Central memory CD8-positive, alpha-beta T cell (primary cell): ENCODE data around the gene GRK6.

Source experiments
- ATAC-seq: fragments of 150-1000 bp; cut with Tn5 transposase; replicated peaks from 2 replicates; pipeline ENCODE4 v1.10.0; 2022; ENCODE audit warnings: mild to moderate bottlenecking, moderate FRiP score, moderate number of reproducible peaks; ENCODE audit not compliant: poor library complexity, severe bottlenecking; ENCODE audit errors: extremely low read depth
- DNase-seq, 2 donors: peaks; one replicate each; pipeline ENCODE4 v3.0.0; 2021; ENCODE audit warnings: low spot score in 2 of 2
- H3K27ac Mint-ChIP-seq: one replicate; pipeline ENCODE4 v1.8.0; 2022; ENCODE audit warnings: low read depth, mild to moderate bottlenecking, moderate library complexity, mixed read lengths
- H3K27me3 Mint-ChIP-seq: one replicate; pipeline ENCODE4 v1.8.0; 2022; ENCODE audit warnings: mixed read lengths
- H3K36me3 Mint-ChIP-seq: one replicate; pipeline ENCODE4 v1.8.0; 2022; ENCODE audit warnings: mild to moderate bottlenecking, moderate library complexity, mixed read lengths; ENCODE audit not compliant: insufficient read depth
- H3K4me1 Mint-ChIP-seq: one replicate; pipeline ENCODE4 v1.8.0; 2022; ENCODE audit warnings: mixed read lengths
- H3K4me3 Mint-ChIP-seq: one replicate; pipeline ENCODE4 v1.8.0; 2022; ENCODE audit warnings: mild to moderate bottlenecking, moderate library complexity, mixed read lengths
- H3K9me3 Mint-ChIP-seq: one replicate; pipeline ENCODE4 v1.8.0; 2022; ENCODE audit warnings: mixed read lengths

GRK6 gene

GRCh38 chr5:177421062-177421798 is 5.2 kb upstream of the GRK6 start:
- Mint-ChIP-seq H3K4me1 (peaks cover 16% of the 10 kb centered on the region), H3K36me3 (peaks cover 6% of the 10 kb centered on the region), H3K9me3 (no peaks in the 10 kb centered on the region), H3K27me3 (no peaks in the 10 kb centered on the region), H3K27ac (no peak overlapping the region), H3K4me3 (no peak overlapping the region)
- no peak for DNase-seq
- no peak for ATAC-seq

DNA sequence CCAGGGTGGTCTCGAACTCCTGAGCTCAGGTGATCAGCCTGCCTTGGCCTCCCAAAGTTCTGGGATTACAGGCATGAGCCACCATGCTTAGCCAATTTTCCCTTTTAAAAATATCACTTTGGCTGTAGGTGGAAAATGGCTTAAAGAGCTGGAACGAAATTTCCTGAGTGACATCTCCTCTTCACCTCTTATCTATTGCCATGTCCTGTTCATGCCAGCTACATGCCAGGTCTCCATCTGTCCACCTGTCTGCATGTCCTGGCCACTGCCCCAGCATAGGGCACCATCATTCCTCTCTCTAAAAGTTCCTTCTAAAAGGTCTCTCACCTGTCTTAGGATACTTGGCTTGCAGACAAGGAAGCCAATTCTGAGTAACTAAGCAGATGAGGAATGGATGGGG is 2.8 kb upstream of the GRK6 start:
- Mint-ChIP-seq H3K36me3 (peaks cover 11% of the 10 kb centered on the region), H3K27me3 (no peaks in the 10 kb centered on the region), H3K9me3 (no peaks in the 10 kb centered on the region), H3K4me3 (no peak overlapping the region), H3K4me1 (peaks cover 25% of the 10 kb centered on the region), H3K27ac (no peak overlapping the region)
- DNase-seq (no peak), ATAC-seq (no peak)

DNA sequence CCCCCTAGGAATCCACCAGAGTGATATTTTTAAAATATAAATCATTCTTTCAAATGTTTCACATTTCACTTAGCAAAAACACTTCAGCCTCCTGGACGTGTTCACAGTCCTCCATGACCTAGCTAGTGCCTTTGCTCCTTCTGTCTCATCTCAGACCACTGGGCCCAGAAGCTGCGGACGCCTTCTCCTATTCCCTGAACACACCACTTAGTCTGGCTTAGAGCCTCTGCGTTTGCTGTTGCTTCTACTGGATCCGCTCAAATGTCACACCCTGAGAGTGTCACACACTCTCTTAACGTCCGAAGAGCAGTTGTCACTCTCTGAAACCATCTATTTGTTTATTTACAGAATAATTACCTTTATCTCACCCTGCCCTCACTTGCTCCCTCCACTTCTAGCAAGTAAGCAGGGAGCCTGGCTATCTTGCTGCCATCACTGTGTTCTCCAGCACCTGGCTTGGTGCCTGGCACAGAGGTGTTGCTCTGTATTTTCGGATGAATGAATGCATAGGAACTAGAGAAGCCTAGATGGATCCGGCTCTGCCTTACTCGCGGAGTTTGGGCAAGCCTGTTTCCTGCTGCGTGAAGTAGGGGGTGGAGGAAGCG is 1.2 kb upstream of the GRK6 start:
- ATAC-seq: peak; percentile 24
- peak overlapping the region; percentile 80 for H3K4me3 Mint-ChIP-seq
- peak overlapping the region; percentile 93 for H3K27ac Mint-ChIP-seq
- no peak for DNase-seq
- no peaks in the 10 kb centered on the region for H3K27me3 Mint-ChIP-seq
- peaks cover 23% of the 10 kb centered on the region for H3K36me3 Mint-ChIP-seq
- H3K9me3 Mint-ChIP-seq: no peaks in the 10 kb centered on the region
- peaks cover 41% of the 10 kb centered on the region for H3K4me1 Mint-ChIP-seq

DNA sequence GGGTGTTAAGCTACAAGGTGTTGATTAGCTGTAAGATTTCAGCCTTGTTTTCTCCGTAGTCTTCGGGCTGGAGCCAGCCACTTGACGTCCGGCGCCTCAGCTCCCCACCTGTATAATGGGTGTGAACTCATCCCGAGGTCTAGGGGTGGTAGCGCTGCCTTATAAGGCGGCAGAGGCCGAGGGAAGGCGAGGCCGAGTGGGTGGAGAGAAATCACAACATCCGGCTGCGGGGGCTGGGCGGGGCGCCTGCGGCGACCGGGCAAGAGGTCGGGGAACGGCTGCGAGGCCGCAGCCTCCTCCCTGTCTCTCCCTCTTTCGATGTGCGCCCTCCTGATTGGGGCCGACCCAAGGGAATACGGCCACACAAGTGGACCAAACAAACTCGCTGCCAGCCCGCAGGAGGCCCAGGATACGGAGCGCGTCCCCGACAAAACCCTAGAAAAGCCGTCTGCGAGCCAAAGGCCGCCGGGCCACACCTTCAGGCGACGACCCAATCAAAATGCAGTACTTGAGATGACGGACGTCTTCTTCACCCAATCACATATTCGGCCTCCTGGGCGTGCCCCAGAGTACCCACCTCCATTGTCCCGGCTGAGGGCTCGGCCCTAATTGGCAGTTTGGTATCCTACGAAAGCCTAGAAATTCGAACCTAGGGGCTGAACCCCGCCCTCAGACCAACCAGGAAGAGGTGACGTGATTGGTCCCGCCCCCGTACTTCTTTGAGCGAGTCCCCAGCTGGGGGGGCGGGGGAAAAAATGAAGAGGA is 493 bp upstream of the GRK6 start:
- H3K9me3 Mint-ChIP-seq: no peaks in the 10 kb centered on the region

GRCh38 chr5:177427211-177427822 is 841 bp downstream of the GRK6 start:
- Mint-ChIP-seq H3K36me3 (peaks cover 43% of the 10 kb centered on the region), H3K27me3 (no peaks in the 10 kb centered on the region), H3K4me1 (peaks cover 59% of the 10 kb centered on the region), H3K9me3 (no peaks in the 10 kb centered on the region), H3K4me3 (peak overlapping the region; percentile 80), H3K27ac (peak overlapping the region; percentile 61)
- DNase-seq (no peak), ATAC-seq (no peak)

More for the DNA sequence above, 493 bp upstream of the GRK6 start:
- ATAC-seq (peak; percentile 85), DNase-seq (peak; percentile 94 to 100)
- H3K36me3 Mint-ChIP-seq: peaks cover 30% of the 10 kb centered on the region
- H3K4me3 Mint-ChIP-seq: peak overlapping the region; percentile 80
- peak overlapping the region; percentile 93 for H3K27ac Mint-ChIP-seq
- no peaks in the 10 kb centered on the region for H3K27me3 Mint-ChIP-seq
- H3K4me1 Mint-ChIP-seq: peaks cover 48% of the 10 kb centered on the region

- ATAC-seq (no peak), DNase-seq (no peak)
- Mint-ChIP-seq H3K9me3 (no peaks in the 10 kb centered on the region), H3K36me3 (peaks cover 48% of the 10 kb centered on the region), H3K27ac (peak overlapping the region; percentile 93), H3K4me3 (peak overlapping the region; percentile 80), H3K4me1 (peaks cover 59% of the 10 kb centered on the region), H3K27me3 (no peaks in the 10 kb centered on the region)
Measured at GRCh38 chr5:177427919-177428573, 1.6 kb downstream of the GRK6 start.

DNA sequence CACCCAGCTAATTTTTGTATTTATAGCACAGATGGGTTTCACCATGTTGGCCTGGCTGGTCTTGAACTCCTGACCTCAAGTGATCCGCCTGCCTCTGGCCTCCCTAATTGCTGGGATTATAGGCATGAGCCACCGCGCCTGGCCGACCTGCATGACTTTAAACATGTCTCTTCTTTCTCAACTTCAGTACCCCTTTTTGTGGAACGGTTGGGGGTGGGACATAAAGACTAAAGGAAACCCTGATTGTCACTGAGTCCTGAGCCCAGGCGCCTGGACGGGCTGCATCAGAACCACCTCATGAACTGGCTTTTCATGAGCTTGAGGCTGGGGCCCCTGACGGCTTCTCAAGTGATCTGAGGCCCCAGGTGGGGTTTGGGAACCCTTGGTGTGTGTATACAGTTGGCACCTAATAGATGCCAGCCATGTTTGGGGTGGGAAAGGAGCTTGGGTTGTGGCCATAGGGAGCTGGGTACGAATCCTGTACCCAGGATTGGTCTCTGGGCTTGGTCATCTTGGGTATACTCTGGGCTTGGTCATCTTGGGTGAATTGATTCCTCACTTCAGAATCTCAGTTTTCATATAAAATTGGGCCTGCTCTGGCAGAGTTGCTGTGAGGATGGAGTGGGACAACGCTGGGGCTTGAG is 2.2 kb downstream of the GRK6 start:
- DNase-seq: no peak
- ATAC-seq: no peak
- Mint-ChIP-seq H3K4me1 (peaks cover 59% of the 10 kb centered on the region), H3K9me3 (no peaks in the 10 kb centered on the region), H3K27ac (peak overlapping the region; percentile 93), H3K36me3 (peaks cover 54% of the 10 kb centered on the region), H3K4me3 (peak overlapping the region; percentile 80), H3K27me3 (no peaks in the 10 kb centered on the region)

- H3K4me1 Mint-ChIP-seq: peaks cover 61% of the 10 kb centered on the region
- ATAC-seq (peak; percentile 5), DNase-seq (peak; percentile 52 to 72)
- no peaks in the 10 kb centered on the region for H3K27me3 Mint-ChIP-seq
- no peaks in the 10 kb centered on the region for H3K9me3 Mint-ChIP-seq
- peak overlapping the region; percentile 80 for H3K4me3 Mint-ChIP-seq
- H3K27ac Mint-ChIP-seq: peak overlapping the region; percentile 93
- peaks cover 61% of the 10 kb centered on the region for H3K36me3 Mint-ChIP-seq
Measured at GRCh38 chr5:177429248-177430040, 3.0 kb downstream of the GRK6 start.

GRCh38 chr5:177430140-177430951 is 3.9 kb downstream of the GRK6 start:
- H3K27me3 Mint-ChIP-seq: no peaks in the 10 kb centered on the region
- no peaks in the 10 kb centered on the region for H3K9me3 Mint-ChIP-seq
- H3K4me1 Mint-ChIP-seq: peaks cover 54% of the 10 kb centered on the region
- H3K36me3 Mint-ChIP-seq: peaks cover 69% of the 10 kb centered on the region
- DNase-seq (no peak), ATAC-seq (no peak)
- peak overlapping the region; percentile 80 for H3K4me3 Mint-ChIP-seq
- peak overlapping the region; percentile 93 for H3K27ac Mint-ChIP-seq

DNA sequence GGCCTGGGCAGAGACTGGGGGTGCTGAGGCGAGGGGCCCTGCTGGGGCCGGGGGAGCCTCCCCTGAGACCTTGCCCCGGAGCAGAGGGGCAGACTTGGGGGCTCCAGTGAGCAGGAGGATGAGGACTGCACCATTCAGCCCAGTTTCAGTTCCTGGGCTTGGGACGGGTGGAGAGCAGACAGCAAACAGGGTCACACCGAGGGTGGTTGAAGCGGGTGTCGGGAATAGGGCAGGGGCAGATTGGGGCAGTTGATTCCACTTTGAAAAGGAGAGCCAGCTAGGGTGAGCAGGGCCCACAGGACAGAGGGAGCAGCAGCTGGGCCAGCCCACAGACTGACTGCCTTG is 4.5 kb downstream of the GRK6 start:
- H3K9me3 Mint-ChIP-seq: no peaks in the 10 kb centered on the region
- H3K27ac Mint-ChIP-seq: peak overlapping the region; percentile 93
- peaks cover 69% of the 10 kb centered on the region for H3K36me3 Mint-ChIP-seq
- H3K4me1 Mint-ChIP-seq: peaks cover 49% of the 10 kb centered on the region
- DNase-seq: no peak
- H3K27me3 Mint-ChIP-seq: no peaks in the 10 kb centered on the region
- no peak for ATAC-seq
- peak overlapping the region; percentile 80 for H3K4me3 Mint-ChIP-seq
